ENCODE data around the gene WDR47. TPM values are rescaled to one million over a fixed set of nuclear protein-coding genes. Genes with fewer than 3 reads are reported as not detected.

WDR47 gene
- polyA plus RNA-seq, 1 donor from 2014 or later = 65.7 TPM

DNA sequence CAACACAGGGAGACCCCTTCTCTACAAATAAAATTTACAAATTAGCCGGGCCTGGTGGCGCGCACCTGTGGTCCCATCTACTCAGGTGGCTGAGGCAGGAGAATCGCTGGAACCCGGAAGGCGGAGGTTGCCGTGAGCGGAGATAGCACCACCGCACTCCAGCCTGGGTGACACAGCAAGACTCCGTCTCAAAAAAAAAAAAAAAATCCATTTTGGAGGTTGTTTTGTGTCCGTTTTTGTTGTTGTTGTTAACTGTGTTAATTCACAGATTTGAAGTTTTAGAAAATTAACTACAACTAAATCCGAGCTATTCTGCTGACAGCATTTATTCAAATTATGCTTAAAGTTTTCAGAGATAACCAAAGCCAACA lies 79.2 kb downstream of the WDR47 start:
- peak overlapping the region; percentile 79 for H3K9ac ChIP-seq (ENCODE audit: low read length)
- no peaks in the 10 kb centered on the region for H3K9me2 ChIP-seq (ENCODE audit: insufficient read depth, low read length)
- no peaks in the 10 kb centered on the region for H3K9me3 ChIP-seq (ENCODE audit: low read length)
- no peak for TF ChIP-seq TAF1 (IDR thresholded peaks at IDR 0.05; ENCODE audit: low read depth)
- TF ChIP-seq, protein P1, sequence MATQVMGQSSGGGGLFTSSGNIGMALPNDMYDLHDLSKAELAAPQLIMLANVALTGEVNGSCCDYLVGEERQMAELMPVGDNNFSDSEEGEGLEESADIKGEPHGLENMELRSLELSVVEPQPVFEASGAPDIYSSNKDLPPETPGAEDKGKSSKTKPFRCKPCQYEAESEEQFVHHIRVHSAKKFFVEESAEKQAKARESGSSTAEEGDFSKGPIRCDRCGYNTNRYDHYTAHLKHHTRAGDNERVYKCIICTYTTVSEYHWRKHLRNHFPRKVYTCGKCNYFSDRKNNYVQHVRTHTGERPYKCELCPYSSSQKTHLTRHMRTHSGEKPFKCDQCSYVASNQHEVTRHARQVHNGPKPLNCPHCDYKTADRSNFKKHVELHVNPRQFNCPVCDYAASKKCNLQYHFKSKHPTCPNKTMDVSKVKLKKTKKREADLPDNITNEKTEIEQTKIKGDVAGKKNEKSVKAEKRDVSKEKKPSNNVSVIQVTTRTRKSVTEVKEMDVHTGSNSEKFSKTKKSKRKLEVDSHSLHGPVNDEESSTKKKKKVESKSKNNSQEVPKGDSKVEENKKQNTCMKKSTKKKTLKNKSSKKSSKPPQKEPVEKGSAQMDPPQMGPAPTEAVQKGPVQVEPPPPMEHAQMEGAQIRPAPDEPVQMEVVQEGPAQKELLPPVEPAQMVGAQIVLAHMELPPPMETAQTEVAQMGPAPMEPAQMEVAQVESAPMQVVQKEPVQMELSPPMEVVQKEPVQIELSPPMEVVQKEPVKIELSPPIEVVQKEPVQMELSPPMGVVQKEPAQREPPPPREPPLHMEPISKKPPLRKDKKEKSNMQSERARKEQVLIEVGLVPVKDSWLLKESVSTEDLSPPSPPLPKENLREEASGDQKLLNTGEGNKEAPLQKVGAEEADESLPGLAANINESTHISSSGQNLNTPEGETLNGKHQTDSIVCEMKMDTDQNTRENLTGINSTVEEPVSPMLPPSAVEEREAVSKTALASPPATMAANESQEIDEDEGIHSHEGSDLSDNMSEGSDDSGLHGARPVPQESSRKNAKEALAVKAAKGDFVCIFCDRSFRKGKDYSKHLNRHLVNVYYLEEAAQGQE (IDR thresholded peaks at IDR 0.05; ENCODE audit: borderline replicate concordance) = no peak
- no peak for TF ChIP-seq POLR2AphosphoS5 (IDR thresholded peaks at IDR 0.05)
- no peak for TF ChIP-seq MXI1 (conservative IDR thresholded peaks at IDR 0.05; ENCODE audit: poor library complexity, severe bottlenecking)
- no peak for TF ChIP-seq RAD21 (conservative IDR thresholded peaks at IDR 0.05)
- no peak for TF ChIP-seq EZH2 (IDR thresholded peaks at IDR 0.05; ENCODE audit: borderline replicate concordance, insufficient read depth, low read length, poor library complexity, severe bottlenecking)
- TF ChIP-seq SMC3 (conservative IDR thresholded peaks at IDR 0.05; ENCODE audit: poor library complexity) = no peak
- TF ChIP-seq, protein P2, sequence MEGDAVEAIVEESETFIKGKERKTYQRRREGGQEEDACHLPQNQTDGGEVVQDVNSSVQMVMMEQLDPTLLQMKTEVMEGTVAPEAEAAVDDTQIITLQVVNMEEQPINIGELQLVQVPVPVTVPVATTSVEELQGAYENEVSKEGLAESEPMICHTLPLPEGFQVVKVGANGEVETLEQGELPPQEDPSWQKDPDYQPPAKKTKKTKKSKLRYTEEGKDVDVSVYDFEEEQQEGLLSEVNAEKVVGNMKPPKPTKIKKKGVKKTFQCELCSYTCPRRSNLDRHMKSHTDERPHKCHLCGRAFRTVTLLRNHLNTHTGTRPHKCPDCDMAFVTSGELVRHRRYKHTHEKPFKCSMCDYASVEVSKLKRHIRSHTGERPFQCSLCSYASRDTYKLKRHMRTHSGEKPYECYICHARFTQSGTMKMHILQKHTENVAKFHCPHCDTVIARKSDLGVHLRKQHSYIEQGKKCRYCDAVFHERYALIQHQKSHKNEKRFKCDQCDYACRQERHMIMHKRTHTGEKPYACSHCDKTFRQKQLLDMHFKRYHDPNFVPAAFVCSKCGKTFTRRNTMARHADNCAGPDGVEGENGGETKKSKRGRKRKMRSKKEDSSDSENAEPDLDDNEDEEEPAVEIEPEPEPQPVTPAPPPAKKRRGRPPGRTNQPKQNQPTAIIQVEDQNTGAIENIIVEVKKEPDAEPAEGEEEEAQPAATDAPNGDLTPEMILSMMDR (IDR thresholded peaks at IDR 0.05; ENCODE audit: poor library complexity, severe bottlenecking) = no peak
- no peak for TF ChIP-seq EP300 (conservative IDR thresholded peaks at IDR 0.05; ENCODE audit: poor library complexity, severe bottlenecking)
- H3K36me3 ChIP-seq (ENCODE audit: insufficient read depth, low read length) = no peaks in the 10 kb centered on the region
- no peaks in the 10 kb centered on the region for H3K27me3 ChIP-seq (ENCODE audit: insufficient read depth, low read depth, low read length)
- peaks cover 11% of the 10 kb centered on the region for H3K79me2 ChIP-seq (replicated peaks; ENCODE audit: insufficient read depth, low read length)
- H3K4me2 ChIP-seq (ENCODE audit: low read length) = peak overlapping the region; percentile 36
- peak overlapping the region; percentile 60 for H3K27ac ChIP-seq (ENCODE audit: low read length)
- H4K20me1 ChIP-seq (ENCODE audit: insufficient read depth) = no peaks in the 10 kb centered on the region
- peak overlapping the region; percentile 62 for H2AFZ ChIP-seq (ENCODE audit: low read depth, low read length)
- no peaks in the 10 kb centered on the region for H3F3A ChIP-seq (ENCODE audit: insufficient read depth, low read length, poor library complexity, severe bottlenecking)
- peak overlapping the region; percentile 83 for H3K4me3 ChIP-seq (ENCODE audit: low read length)

DNA sequence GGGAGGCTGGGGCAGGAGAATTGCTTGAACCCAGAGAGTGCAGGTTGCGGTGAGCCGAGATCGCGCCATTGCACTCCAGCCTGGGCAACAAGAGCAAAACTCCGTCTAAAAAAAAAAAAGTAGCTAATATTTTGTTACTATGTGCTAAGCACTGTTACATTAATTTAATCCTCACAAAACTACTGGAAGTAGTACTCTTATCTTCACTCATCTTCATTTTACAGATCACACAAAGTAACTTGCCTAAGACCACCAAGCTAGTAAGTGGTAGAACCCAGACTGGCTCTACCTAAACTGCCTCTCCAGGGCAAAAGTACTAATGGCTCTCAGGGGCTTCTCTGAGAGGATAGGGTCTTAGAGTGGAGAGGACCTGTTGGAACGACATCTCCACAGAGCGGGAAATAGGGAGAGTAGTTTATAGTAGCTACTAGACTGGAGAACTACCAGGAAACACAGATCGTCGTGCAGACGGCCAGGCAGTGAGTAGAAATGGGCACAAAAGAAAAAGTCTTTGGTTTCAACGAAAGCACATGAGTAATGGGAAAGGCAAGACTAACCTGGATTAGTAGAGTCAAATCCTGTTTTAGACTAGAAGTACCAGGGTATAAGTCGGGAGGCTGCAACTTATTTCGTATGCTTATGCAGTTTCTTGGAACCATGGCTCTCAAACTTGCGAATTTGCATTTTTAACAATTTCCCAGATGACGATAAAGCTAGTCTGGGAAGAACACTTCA lies 80.0 kb downstream of the WDR47 start:
- H3K4me2 ChIP-seq (ENCODE audit: low read length) = peak overlapping the region; percentile 36
- TF ChIP-seq TAF1 (IDR thresholded peaks at IDR 0.05; ENCODE audit: low read depth) = no peak
- TF ChIP-seq, protein P2 (IDR thresholded peaks at IDR 0.05; ENCODE audit: poor library complexity, severe bottlenecking) = no peak
- H3K4me3 ChIP-seq (ENCODE audit: low read length) = peak overlapping the region; percentile 83
- H3K27me3 ChIP-seq (ENCODE audit: insufficient read depth, low read depth, low read length) = no peaks in the 10 kb centered on the region
- no peaks in the 10 kb centered on the region for H3K9me3 ChIP-seq (ENCODE audit: low read length)
- no peaks in the 10 kb centered on the region for H4K20me1 ChIP-seq (ENCODE audit: insufficient read depth)
- no peak overlapping the region for H3K9ac ChIP-seq (ENCODE audit: low read length)
- no peaks in the 10 kb centered on the region for H3F3A ChIP-seq (ENCODE audit: insufficient read depth, low read length, poor library complexity, severe bottlenecking)
- no peak overlapping the region for H3K27ac ChIP-seq (ENCODE audit: low read length)
- no peaks in the 10 kb centered on the region for H3K36me3 ChIP-seq (ENCODE audit: insufficient read depth, low read length)
- H3K79me2 ChIP-seq (replicated peaks; ENCODE audit: insufficient read depth, low read length) = peaks cover 11% of the 10 kb centered on the region
- H2AFZ ChIP-seq (ENCODE audit: low read depth, low read length) = no peak overlapping the region
- no peaks in the 10 kb centered on the region for H3K9me2 ChIP-seq (ENCODE audit: insufficient read depth, low read length)

All from neural cell (in vitro differentiated cells).